A549 (cell line): ENCODE results near the gene SPATS2.

ENCODE experiments used
- BHLHE40 ChIP-seq: IDR thresholded peaks from 2 replicates; pipeline ENCODE4 v1.6.1; 2012; ENCODE audit warnings: low read depth, low read length, inconsistent platforms
- CTCF ChIP-seq: fragments of >200 bp; sonication (Bioruptor Twin); formaldehyde crosslinking; IDR thresholded peaks from 3 replicates; pipeline ENCODE4 v1.5.1; 2016
- EP300 ChIP-seq, 2 experiments: fragments of >200 bp; sonication (Bioruptor Twin); formaldehyde crosslinking; IDR thresholded peaks; 2 replicates in 1 of 2; 3 replicates in 1 of 2; pipeline ENCODE4 v1.6.1; 2016 to 2017
- NFE2L2 ChIP-seq: fragments of 150-350 bp; conservative IDR thresholded peaks from 2 replicates; pipeline ENCODE4 v1.6.1; 2014; ENCODE audit warnings: low read length
- POLR2A ChIP-seq: IDR thresholded peaks from 2 replicates; pipeline ENCODE4 v1.6.1; 2012; ENCODE audit warnings: mild to moderate bottlenecking, low read length
- RCOR1 ChIP-seq: fragments of 150-350 bp; IDR thresholded peaks from 2 replicates; pipeline ENCODE4 v1.6.1; 2014; ENCODE audit warnings: antibody characterized with exemption, low read length, low read depth
- SMC3 ChIP-seq: fragments of >200 bp; sonication (Bioruptor Twin); formaldehyde crosslinking; IDR thresholded peaks from 3 replicates; pipeline ENCODE4 v1.6.1; 2018; ENCODE audit warnings: inconsistent platforms

- TF ChIP-seq CTCF (no peak), BHLHE40 (no peak), EP300 (IDR thresholded peaks at IDR 0.05) (no peak), RCOR1 (no peak), NFE2L2 (no peak), POLR2A (no peak), SMC3 (no peak)
Observed at GRCh38 chr12:49541140-49541861, 174.0 kb downstream of the SPATS2 start.
